Measurements from ENCODE around the gene PEX14.

Gene PEX14

DNA sequence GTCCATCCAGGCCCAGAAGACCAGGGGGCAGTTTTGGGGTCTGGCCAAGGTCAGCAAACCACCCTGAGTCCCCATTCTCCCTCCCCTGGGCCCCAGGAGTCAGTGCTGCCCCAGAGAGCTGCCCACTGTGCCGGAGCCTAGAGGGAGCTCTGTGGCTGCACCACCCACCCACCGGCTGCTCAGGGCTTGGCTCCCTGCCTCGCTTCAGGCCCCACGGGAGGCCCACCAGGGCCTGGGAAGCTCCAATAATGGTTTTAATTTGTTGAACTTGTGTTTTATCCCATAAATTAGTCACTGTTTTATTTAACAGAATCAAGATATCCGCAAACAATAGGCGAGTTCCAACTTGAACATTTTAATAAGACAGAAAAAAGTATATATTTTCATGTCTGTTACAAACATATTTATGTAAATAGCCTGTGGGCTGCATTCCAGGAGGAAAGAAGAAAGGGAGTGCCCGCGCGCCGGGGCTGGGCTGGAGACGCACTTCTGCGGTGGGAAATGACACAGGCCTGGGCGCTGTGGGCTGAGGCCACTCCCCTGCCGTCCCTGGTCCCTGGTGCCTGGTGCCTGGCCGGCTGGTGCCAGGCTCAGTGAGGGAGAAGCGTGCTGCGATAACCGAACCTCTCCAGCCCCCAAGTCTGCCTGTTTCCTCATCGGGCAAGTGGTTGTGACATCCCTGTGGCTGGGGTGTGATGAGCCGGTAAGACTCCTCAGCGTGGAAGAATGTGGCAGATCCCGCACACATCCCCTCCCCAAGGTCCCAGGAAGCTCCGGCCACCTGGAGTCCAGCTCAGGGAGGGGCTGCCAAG lies 160.5 kb downstream of the PEX14 start:
- DNase-seq: peak; percentile 43

DNA sequence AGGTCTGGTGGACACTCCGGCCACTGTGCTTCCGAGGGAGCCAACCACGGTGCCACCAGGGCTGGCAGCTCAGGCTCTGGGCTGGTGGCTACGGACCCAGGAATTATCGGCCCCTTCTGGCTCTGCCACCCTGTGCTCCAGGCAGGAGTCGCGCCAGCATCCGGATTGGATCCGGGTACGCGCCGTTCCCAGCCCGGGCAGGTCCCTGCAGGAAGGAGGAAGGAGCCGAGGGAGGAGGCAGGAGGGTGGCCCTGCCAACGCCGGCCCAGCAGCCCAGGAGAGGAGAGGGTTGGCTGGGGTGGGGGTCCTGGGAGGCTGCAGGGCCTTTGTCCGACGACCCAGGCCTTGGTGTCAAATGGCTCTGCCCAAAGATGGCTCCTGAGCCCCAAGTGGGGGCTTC lies 161.2 kb downstream of the PEX14 start:
- DNase-seq: no peak

DNA sequence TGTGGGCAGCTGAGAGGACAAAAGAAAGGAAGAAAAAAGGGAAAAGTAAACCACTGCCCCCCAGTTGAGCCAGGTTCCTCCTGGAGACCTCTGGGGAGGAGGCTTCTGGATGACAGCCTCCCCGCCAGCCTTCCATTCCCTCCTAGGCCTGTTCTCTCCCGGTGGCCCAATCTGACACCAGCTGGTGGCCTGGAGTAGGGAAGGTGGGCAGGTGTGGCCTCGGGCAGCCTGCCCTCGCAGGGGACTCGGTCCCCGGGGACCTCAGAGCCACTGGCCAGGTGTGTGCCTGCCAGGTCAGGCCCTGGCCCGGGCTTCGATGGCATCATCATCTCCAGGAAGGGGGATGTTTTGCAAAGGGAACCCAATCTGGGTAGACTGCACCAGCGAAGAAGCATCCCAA lies 162.7 kb downstream of the PEX14 start:
- no peak for DNase-seq

DNA sequence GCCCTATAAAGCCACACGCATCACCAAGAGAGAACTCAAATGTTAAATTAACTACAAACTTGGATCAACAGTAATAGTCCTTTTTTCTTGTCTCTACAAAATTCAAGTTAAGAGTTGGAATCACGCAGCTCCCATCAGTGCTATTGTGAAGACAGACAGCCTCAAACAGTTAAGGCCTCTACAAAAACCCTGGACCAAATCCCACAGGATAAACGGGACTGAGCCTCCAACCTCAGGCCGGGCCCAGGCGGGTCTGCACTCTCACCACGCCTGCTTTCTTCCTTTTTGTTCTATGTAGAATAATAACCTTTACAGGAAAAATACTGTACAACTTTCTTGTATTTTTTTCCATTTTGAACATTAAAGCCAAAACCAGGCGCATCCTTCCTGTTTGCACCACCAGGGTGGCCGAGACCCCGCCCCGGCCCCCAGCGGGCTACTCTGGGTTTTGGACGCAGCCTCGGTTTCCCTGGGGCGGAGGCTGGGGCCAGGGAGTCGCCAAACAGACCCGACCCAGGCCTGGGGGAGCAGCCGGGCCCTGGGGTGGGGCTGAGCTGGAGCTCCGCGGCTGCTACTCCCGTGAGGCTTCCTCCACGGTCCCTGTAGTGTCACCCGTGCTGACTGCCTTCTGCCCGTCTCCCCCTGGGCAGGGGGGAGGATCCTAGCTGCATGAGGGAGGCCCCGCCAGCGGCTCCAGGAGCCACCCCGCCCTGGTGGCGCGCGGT lies 163.2 kb downstream of the PEX14 start:
- DNase-seq: no peak

DNA sequence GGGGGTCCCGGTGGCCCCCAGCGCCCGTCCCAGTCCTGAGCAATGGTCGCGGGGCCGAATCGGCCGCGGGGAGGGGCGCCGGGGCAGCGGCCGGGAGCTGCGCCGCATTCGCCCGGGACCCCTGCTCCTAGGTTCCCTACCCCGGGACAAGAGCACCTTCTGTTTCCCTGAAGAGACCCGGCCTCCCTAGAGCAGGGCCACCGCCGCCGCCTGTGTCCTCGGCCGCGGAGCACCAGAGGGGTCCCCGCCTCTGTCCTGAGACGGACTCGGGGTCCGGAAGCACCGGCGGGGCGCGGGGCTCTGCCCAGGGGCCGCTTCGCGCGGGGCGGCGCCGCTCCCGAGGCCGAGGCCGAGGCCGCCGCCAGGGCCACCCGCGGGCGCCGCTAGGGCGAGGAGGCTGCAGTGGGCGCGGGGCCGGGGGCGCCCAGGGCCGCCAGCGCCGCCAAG lies 163.8 kb downstream of the PEX14 start:
- DNase-seq: no peak

DNA sequence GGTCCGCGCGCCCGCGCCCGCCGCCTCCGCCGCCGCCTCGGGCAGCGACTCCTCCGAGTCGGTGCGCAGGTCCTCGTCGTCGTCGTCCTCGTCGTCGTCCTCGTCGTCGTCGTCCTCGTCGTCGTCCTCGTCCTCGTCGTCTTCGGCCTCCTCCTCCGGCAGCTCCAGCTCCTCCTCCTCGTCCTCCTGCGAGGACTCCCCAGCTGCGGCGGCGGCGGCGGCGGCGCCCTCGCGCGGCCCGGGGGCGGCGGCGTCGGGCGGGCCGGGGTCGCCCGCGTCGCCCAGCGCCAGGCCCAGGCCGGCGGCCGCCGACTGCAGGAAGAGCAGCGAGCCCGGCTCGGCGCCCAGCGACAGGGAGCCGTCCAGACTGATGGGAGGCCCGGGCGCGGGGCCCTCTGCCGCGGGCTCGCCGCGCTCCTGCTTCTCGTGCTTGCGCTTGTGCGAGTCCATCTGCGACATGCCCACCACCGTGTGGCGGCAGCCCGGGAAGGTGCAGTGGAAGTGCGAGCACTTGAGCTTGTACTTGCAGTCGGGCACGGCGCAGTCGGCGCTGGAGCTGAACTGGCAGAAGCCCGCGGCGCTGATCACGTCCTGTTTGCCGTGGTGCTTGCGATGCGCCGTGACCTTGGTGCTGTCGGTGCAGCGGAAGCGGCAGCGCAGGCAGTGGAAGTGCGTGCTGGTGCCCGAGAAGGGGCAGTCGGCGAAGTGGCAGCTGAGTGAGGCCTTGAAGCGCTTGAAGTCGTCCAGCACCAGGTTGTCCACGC lies 164.4 kb downstream of the PEX14 start:
- DNase-seq: no peak

DNA sequence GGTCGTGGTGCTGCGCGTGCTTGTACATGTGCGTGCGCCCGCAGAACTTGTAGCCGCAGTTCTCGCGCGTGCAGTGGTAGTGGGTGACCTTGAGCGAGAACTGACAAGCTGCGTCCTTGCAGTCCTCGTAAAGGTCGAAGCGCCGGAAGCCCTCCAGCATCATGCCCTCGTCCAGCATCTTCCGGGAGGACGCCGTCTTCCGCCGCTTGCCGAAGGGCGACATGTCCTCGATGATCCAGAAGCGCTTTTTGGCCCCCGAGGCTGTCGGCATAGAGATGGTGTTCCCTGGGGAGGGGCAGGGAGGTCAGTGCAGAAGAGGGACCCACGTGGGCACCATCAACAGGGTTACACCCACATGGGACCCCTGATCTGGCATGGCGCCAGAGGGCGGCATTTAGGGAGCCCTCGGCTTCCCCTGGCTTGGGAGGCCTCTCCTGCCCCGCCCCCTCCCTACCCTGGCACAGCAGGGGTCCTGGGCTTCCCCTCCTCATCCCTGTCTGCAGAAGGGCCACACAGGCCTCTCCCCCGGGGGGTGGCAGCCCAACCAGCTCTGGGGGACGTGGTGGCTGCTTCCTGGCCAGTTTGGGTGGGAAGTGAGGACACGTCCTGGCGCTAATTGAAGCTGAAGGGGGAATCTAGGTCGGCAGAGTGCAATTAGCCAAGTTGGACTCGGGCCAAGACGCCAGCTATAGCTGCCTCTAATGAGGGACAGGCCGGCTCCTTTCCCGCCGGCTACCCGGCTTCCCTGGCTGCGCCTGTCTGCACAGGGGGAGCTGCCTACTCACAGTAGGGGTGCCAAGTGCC lies 165.2 kb downstream of the PEX14 start:
- DNase-seq: no peak

DNA sequence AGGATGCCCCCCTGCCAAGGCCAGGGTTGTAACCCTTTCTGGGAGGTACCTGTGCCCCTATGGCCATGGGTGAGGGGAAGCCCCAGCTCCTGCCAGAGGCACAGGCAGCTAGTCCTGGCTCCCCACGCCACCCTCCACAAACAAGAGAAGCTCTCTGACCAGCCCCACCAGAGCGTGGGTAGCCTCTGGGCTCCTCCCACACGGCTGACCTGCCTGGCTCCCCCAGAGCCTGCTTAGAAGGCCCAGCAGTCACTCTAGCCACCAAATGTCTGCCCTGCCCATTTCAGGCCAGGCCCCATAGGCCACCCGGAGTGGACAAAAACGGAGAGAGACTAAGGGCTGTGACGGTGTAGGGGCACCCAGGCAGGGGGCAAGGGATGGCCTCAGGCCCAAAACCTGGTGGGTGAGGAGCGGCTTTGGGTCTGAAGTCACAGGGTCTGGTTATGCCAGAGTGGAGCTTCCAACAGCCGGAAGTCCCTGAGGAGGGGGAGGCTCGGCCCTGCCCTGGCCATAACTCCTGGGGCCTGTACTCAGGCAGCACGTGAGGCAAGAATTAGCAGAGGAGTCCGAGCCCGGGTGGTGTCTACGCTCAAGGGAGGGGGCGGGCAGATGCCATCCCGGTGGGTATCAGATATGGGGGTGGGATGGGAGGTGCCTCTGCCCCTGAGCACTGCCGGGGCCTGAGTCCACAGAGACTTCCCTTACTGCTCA lies 166.2 kb downstream of the PEX14 start:
- DNase-seq: no peak

DNA sequence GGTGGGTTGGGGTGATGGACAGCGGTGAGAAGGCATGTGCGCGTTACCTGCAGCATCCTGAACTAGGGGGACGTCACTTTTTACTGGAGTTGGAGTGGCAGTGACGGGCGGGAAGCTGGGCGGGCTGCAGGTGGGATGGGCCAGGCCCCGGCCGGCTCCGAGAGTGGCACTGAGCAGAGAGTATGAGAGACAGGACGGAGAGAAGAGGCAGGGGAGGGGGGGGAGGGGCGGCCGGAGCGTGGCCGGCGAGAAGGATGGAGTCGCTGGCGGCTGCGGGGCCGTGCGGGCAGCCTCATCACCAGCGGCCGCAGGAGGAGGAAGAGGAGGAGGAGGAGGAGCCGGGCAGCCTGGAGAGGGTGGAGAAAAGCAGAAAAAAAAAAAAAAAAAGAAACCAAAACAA lies 167.2 kb downstream of the PEX14 start:
- no peak for DNase-seq

DNA sequence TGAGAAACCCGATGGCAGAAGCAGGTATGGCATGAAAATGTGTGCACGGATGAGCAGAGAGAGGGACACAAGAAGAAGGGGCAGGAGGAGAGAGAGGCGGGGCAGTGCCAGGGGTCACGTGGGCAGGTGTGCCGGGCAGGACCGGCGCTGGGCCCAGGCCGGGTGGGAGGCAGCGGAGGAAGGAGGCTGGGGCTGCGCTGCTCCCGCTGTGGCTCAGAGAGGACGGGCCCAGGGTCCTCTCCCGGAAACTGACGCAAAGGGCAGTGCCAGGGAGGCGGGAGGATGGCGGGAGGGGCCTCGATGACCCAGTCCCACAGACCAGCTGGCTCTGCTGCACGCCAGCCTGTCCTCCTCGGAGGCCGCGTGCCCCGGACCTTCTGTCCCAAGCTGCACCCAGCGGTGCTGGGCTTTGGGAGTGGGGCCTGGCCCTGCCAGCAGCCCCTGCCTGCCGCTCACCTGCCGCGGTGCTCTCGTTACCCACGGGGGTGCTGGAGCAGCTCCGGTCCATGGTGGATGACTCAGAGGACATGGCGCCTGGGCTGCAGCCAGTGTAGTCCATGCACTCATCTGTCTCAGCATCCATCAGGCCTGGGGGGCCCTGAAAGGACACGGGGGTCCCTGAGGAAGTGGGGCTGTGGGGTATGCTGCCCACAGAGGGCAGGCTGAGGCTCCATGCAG lies 167.8 kb downstream of the PEX14 start:
- DNase-seq: no peak

DNA sequence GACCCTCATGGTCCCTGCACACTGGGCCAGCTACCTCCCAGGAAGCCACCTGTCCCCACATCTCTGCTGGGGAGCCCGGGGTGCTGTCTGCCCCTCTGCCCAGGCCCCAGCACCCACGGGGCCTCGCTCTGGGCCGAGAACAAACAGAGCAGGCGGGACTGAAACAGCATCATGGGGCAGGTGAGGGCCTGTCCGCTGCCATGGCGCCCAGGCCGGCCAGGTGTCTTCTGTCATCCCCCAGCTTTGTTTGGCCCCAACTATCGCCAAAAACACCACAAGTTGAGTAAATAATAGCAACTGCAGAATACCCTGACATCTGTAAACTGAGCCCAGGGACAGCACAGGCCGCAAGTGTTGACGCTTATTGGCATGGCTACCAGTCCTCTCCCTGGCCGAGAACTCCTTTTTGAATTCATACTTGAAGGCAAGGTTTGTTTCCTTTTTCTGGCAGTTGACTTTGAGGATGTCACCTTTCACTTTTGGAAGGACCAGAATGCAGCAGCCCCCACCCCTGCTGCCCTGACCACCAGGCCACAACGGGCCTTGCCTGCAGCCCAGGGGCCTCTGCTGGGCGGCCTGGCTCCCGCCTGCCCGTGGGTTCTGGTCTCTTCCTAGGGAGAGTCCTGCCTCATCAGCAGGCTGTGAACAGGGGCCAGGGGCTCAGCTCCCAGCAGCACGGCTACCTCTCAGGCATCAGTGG lies 169.0 kb downstream of the PEX14 start:
- DNase-seq: no peak

DNA sequence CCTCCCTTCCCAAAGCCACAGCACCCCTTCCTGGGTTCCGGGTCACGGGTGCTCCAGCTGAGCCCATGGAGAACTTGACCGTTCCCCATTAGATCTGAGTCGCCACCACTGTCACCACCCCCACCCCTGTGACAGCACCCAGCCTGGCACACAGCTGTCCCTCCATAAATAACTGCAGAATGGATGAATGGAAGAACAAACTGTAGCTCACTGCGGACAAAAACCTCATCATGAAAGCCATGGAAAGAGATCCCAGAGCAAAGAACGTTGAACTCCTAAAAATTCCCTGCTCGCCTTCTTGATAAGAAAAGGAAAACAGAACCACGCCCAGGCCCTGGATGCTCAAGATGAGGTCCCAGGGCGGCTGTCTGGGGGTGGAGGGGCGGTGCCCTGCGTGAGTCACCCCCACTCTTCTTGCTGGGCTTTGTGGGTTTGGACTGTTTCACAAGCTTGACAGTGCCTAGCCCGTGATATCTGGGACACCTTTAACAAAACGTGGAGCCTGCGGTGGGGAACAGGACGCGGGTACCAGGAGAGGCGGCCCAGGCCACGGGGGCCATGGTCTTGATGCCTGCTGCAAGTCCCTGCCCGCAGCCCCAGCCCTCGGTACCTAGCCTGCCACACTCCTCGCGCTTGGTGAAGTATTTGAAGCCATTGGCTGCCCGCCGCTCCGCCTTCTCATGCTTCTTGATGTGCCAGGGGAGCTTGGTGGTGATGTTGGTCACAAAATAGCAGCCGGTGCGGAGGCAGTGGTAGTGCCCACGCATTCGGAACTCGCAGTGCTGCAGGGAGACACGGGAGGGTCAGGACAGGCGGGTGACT lies 169.8 kb downstream of the PEX14 start:
- no peak for DNase-seq

DNA sequence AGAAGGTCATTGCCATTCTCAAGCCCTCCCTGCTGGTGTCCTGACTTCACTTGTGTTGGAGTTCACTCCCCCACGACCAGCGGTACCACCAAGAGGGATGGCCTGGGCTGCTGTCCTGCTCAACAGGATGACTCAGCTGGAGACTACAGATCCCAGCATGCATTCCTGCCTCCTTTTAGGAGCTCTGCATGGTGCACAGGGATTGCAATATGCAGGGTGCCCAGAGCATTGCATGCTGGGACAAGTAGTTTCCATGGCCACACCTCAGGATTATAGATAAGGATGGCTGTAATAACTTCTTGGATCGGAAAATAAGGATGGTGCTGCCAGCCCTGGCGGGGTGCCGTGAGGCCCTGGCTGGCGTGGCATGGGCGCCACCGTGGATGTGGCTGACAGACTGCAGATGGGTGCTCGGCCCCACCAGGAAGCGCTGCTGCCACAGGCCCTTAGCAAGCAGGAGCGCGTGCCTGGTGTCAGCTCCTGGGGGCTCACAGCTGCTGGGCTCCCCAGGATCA lies 171.7 kb downstream of the PEX14 start:
- DNase-seq: peak; percentile 29

DNA sequence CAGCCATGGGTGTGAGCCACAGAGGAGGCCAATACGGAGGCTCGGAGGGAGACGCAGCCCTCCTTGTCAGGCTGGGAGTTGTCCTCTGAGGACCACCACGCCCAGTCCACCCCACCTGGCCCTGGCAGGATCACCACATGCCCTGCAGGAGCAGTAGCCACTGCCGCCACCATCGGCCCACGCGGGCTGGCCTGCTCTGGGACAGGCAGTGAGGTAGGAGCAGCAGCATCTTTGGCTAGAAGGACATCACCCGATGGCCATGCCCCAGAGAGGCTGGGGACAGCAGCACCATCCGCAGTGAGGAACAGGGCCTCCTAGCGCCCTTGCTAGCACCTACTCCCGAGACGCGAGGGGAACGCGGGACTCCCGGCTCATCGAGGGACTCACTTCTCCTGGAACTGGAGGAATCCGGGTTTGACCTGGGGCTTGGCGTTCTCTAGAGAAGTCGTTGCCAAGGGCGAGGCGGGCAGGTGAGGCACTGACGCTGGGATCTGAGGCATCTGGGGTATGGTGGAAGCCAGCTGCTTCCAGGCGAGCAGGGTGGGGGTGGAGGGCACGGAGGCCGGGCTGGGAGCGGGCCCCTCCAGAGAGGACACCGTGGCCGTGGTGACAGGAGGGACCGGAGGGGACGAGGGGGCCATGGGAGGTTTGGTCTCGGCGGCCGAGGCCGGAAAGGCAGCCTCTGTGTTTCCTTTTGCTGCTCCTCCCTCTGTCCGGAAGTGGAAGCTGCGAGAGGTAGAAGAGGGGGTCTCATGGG lies 172.8 kb downstream of the PEX14 start:
- no peak for DNase-seq

DNA sequence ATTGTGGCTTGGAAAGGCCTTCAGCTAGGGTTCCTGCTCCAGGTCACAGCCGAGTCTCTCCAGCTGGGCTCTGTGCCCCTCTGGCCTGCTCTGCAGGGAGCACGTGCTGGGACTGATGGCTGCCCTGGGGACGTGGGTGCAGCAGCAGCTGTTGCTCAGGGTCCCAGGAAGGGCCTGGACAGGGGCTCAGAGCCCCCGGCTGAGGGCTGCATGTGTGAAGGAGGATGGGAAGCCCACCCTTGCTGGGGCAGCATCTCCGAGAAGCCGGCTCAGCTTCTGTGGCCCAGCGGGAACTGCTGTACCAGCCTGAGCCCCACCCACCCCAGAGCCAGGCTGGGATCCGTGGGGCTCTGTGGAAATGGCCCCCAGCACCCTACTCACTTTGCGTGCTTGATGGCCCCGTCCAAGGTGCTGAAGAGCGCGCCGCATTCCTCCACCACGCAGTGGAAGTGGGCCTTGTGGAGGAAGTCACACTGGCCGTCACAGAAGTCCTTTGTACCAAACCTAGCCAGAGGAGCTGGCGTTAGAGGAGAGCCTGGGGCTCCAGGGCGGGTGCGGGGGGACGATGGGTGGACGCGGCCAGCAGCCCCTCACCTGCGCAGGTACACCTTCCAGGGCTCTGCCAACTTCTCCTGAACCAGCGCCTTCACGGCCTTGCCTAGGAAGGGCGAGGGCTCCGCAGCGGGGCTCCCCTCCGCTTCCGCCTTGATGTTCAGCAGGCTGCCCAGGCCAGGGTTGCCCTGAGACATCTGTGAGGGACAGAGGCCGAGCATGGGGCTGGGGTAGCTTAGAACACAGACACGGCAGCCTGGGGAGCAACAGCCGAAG lies 174.2 kb downstream of the PEX14 start:
- DNase-seq: no peak

DNA sequence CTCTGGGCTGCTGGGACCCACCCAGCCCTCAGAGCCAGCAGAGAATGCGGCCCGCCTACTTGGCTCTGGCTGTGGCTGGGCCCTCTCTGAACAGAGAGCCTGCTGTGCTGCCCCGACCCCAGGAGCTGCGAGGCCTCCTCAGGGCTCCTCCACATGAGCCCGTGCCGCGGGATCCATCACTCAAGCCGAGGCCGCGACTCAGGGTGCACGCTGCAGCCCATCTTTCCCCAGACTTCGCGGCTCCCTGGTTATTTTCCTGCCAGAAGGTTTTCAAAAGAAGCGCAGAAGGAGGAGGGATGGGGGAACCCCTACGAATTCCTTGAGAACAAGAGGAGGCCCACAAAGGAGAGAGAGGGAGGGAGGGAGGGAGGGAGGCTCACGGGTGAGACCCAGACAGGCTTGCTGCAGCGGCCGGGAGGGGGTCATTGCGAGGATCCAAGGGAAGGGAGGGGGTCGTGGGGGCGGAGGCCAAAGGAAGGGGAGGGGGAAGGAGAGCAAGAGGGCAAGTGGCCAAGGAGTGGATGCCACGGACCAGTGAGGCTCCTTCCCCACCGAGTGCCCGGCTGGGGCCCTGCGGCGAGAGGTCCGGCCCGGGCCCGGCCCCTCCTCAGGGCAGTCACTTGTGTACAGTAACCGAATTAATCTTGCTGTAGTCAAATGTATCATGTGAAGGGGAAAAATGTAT lies 174.9 kb downstream of the PEX14 start:
- DNase-seq: no peak

Measured in fibroblast of skin of abdomen (primary cell).